B cell (primary cell): ENCODE data around the gene ELMO3. TPM values are rescaled to one million over a fixed set of nuclear protein-coding genes. Genes with fewer than 3 reads are reported as not detected.

Experiments used
- ATAC-seq: fragments of 200-7000 bp; cut with Tn5 transposase; one replicate; pipeline ENCODE4 v1.10.0; 2021; ENCODE audit warnings: low read depth, mild to moderate bottlenecking, moderate number of reproducible peaks, moderate library complexity
- CTCF ChIA-PET: fragments of 350-600 bp; sonication (Branson Sonifier 250); formaldehyde crosslinking; loops from one replicate; lab custom pipeline; 2021; ENCODE audit warnings: antibody characterized with exemption, inconsistent platforms; lab: Charles Lee
- POLR2A ChIA-PET: fragments of 350-600 bp; sonication (Branson Sonifier 250); formaldehyde crosslinking; loops from one replicate; lab custom pipeline; 2021; ENCODE audit warnings: antibody characterized with exemption; lab: Charles Lee
- DNase-seq: peaks from one replicate; pipeline ENCODE4 v3.0.0; 2013
- H2AFZ ChIP-seq: 2 replicates; pipeline ENCODE4 v1.6.1; 2012; ENCODE audit warnings: mild to moderate bottlenecking, low read depth, low read length; ENCODE audit not compliant: insufficient read depth, poor library complexity, severe bottlenecking
- H3K27ac ChIP-seq, 2 donors: 1 replicate in 1 of 2; 2 replicates in 1 of 2; pipeline ENCODE4 v1.5.1; 2012 to 2013; ENCODE audit warnings: low read length in 2 of 2, mild to moderate bottlenecking in 2 of 2, moderate library complexity in 1 of 2
- H3K27me3 ChIP-seq, 4 experiments: fragments of 200-600 bp in 1 of 4; sonication (generic) in 1 of 4; replicated peaks in 1 of 4; 1 replicate in 2 of 4; 2 replicates in 2 of 4; pipeline versions ENCODE4 v1.6.1 to v1.7.0; 2013 to 2016; ENCODE audit warnings: low read length in 3 of 4, mild to moderate bottlenecking in 2 of 4, mixed read lengths in 1 of 4, moderate library complexity in 1 of 4; ENCODE audit not compliant: insufficient read depth in 4 of 4, control insufficient read depth in 3 of 4; ENCODE audit errors: control extremely low read depth in 1 of 4
- H3K36me3 ChIP-seq, 2 experiments: replicated peaks in 1 of 2; 1 replicate in 1 of 2; 2 replicates in 1 of 2; pipeline versions ENCODE4 v1.6.1 to v1.7.1; 2013; ENCODE audit warnings: low read length in 1 of 2; ENCODE audit not compliant: insufficient read depth in 2 of 2, control insufficient read depth in 1 of 2; ENCODE audit errors: control extremely low read depth in 1 of 2, extremely low read depth in 1 of 2
- H3K4me1 ChIP-seq, 2 donors: fragments of 200-600 bp in 1 of 2; sonication (generic) in 1 of 2; 1 replicate in 1 of 2; 2 replicates in 1 of 2; pipeline versions ENCODE4 v1.5.1 to v1.6.1; 2013 to 2017; ENCODE audit warnings: low read length in 2 of 2; ENCODE audit not compliant: control insufficient read depth in 2 of 2, insufficient read depth in 2 of 2
- H3K4me2 ChIP-seq: replicated peaks from 2 replicates; pipeline ENCODE3; 2012; ENCODE audit warnings: mild to moderate bottlenecking, low read depth, low read length; ENCODE audit not compliant: poor library complexity, severe bottlenecking
- H3K4me3 ChIP-seq, 5 experiments: fragments of 200-600 bp in 1 of 5; sonication (generic) in 1 of 5; 1 replicate in 3 of 5; 2 replicates in 2 of 5; pipeline versions ENCODE4 v1.5.1 to v1.7.0; 2011 to 2016; ENCODE audit warnings: low read length in 4 of 5, mild to moderate bottlenecking in 4 of 5, low read depth in 2 of 5, control low read depth in 1 of 5, moderate library complexity in 1 of 5; ENCODE audit not compliant: insufficient read depth in 1 of 5; ENCODE audit errors: control extremely low read depth in 1 of 5, extremely low read depth in 1 of 5
- H3K79me2 ChIP-seq: fragments of 200-600 bp; sonication (generic); one replicate; pipeline ENCODE4 v1.6.0; 2016; ENCODE audit warnings: low read length; ENCODE audit not compliant: control insufficient read depth, insufficient read depth
- H3K9ac ChIP-seq: fragments of 200-600 bp; sonication (generic); 2 replicates; pipeline ENCODE4 v1.6.1; 2017; ENCODE audit warnings: mild to moderate bottlenecking, low read length, moderate library complexity
- H3K9me3 ChIP-seq, 3 donors: one replicate each; pipeline versions ENCODE4 v1.6.1 to v1.7.1; 2013; ENCODE audit warnings: low read length in 2 of 3; ENCODE audit not compliant: control insufficient read depth in 2 of 3, insufficient read depth in 1 of 3; ENCODE audit errors: control extremely low read depth in 1 of 3
- H4K20me1 ChIP-seq: 2 replicates; pipeline ENCODE4 v1.6.0; 2012; ENCODE audit warnings: mild to moderate bottlenecking, low read length; ENCODE audit not compliant: insufficient read depth, control insufficient read depth, poor library complexity, severe bottlenecking
- H3K27ac Mint-ChIP-seq: one replicate; pipeline ENCODE4 v1.8.0; 2021; ENCODE audit warnings: mixed read lengths
- H3K27me3 Mint-ChIP-seq: one replicate; pipeline ENCODE4 v1.8.0; 2021; ENCODE audit warnings: mixed read lengths
- H3K4me1 Mint-ChIP-seq: one replicate; pipeline ENCODE4 v1.8.0; 2021; ENCODE audit warnings: mixed read lengths
- H3K4me3 Mint-ChIP-seq: one replicate; pipeline ENCODE4 v1.8.0; 2021; ENCODE audit warnings: mixed read lengths
- H3K9me3 Mint-ChIP-seq: one replicate; pipeline ENCODE4 v1.8.0; 2022; ENCODE audit warnings: mixed read lengths; ENCODE audit not compliant: insufficient read depth
- EZH2 ChIP-seq: IDR thresholded peaks from 2 replicates; pipeline ENCODE4 v1.6.1; 2012; ENCODE audit warnings: borderline replicate concordance, low read depth, mild to moderate bottlenecking, moderate library complexity, low read length; ENCODE audit not compliant: insufficient read depth, poor library complexity, severe bottlenecking
- WGBS: methylation state at CpG from one replicate; pipeline ENCODE4 v1.1.5; 2013; ENCODE audit warnings: missing lambda C conversion rate; ENCODE audit not compliant: insufficient coverage; 5-methylcytosine and 5-hydroxymethylcytosine counted together
- intact Hi-C: fragments of 100-400 bp; cut with micrococcal nuclease; formaldehyde crosslinking; loops from one replicate; pipeline ENCODE4 v1.10.0; 2022
- polyA plus RNA-seq: library from polyadenylated mRNA; depleted of rRNA; stranded (reverse); fragments of >200 nt; gene quantifications from 2 replicates; pipeline ENCODE4 v1.2.3, GENCODE V29; 2012
- total RNA-seq, 2 donors: library from RNA; stranded (reverse); fragments of 120-200 nt in 1 of 2; gene quantifications; 1 replicate in 1 of 2; 2 replicates in 1 of 2; pipeline versions ENCODE4 v1.2.3 to v1.2.4, GENCODE V29; 2013 to 2022
- TF ChIP-seq, protein P1 (sequence below): fragments of 200-600 bp; IDR thresholded peaks from one replicate; pipeline ENCODE4 v1.8.0; 2022; ENCODE audit warnings: antibody characterized with exemption, mild to moderate bottlenecking

The ELMO3 gene
- total and polyA plus RNA-seq, 2 donors (not counting 1 experiment from before 2014, with no cell fraction given): 9.1 to 9.6 TPM

DNA sequence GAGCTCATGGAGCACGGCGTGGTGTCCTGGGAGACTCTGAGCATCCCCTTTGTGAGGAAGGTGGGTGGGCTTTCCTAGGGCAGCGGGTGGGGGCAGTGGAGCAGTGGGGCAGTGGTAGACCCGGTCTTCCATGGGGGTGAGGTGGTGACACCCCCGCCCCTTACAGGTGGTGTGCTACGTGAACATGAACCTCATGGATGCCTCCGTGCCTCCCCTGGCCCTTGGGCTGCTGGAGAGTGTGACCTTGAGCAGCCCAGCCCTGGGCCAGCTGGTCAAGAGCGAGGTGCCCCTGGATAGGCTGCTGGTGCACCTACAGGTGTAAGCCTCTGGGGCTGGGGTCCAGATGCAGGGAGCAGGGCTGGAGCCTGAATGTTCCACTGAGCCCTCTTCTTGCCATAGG, 1.6 kb downstream of the ELMO3 start:
- POLR2A ChIA-PET: no interaction called here
- no peak overlapping the region for H3K27ac ChIP-seq
- ATAC-seq (no peak), DNase-seq (no peak)
- Mint-ChIP-seq H3K4me1 (peaks cover 15% of the 10 kb centered on the region), H3K27me3 (no peaks in the 10 kb centered on the region), H3K27ac (no peak overlapping the region), H3K4me3 (no peak overlapping the region), H3K9me3 (no peaks in the 10 kb centered on the region)
- peaks cover 27% of the 10 kb centered on the region for H4K20me1 ChIP-seq
- H3K79me2 ChIP-seq: peaks cover 7% of the 10 kb centered on the region
- no peaks in the 10 kb centered on the region for H3K9me3 ChIP-seq
- intact Hi-C loops: no loop called here
- H3K4me3 ChIP-seq: no peak overlapping the region
- TF ChIP-seq EZH2: no peak
- TF ChIP-seq, protein P1, sequence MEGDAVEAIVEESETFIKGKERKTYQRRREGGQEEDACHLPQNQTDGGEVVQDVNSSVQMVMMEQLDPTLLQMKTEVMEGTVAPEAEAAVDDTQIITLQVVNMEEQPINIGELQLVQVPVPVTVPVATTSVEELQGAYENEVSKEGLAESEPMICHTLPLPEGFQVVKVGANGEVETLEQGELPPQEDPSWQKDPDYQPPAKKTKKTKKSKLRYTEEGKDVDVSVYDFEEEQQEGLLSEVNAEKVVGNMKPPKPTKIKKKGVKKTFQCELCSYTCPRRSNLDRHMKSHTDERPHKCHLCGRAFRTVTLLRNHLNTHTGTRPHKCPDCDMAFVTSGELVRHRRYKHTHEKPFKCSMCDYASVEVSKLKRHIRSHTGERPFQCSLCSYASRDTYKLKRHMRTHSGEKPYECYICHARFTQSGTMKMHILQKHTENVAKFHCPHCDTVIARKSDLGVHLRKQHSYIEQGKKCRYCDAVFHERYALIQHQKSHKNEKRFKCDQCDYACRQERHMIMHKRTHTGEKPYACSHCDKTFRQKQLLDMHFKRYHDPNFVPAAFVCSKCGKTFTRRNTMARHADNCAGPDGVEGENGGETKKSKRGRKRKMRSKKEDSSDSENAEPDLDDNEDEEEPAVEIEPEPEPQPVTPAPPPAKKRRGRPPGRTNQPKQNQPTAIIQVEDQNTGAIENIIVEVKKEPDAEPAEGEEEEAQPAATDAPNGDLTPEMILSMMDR: no peak
- H3K9ac ChIP-seq: no peak overlapping the region
- no peaks in the 10 kb centered on the region for H3K27me3 ChIP-seq
- WGBS: 100% methylated on average over 8 of the region's 8 CpGs
- H3K4me2 ChIP-seq: no peak overlapping the region
- H3K36me3 ChIP-seq: peaks cover 0 to 56% of the 10 kb centered on the region in 2 experiments
- CTCF ChIA-PET: no interaction called here
- H3K4me1 ChIP-seq: no peaks in the 10 kb centered on the region
- H2AFZ ChIP-seq: no peak overlapping the region

DNA sequence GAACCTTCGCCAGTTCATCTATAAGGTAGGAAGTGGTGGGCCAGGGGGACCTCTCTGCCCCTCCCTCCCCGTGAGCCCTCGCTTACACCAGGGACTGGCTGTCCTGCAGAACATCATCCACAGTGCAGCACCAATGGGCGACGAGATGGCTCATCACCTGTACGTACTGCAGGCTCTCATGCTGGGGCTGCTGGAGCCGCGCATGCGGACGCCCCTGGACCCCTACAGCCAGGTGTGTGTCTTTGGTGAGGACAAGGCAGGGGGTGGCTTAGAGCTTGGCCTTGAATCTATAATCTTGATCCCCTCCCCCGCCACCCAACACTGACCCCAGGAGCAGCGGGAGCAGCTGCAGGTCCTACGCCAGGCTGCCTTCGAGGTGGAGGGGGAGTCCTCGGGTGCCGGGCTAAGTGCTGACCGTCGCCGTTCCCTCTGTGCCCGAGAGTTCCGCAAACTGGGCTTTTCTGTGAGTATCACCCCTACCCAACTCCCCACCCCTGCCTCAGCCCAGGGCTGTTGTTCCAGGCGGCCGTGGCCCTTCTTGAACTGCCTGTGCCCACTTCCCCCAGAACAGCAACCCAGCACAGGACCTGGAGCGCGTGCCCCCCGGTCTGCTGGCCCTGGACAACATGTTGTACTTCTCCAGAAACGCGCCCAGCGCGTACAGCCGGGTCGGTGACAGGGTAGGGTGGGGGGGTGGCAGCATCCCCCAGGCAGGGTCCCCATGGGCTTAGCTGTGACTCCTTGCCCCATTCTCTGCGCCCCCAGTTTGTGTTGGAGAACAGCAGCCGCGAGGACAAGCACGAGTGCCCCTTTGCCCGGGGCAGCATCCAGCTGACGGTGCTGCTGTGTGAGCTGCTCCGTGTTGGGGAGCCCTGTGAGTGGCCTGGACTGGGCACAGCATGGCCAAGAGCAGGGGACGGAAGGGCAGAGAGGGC, 2.7 kb downstream of the ELMO3 start:
- Histone ChIP-seq H2AFZ (no peak overlapping the region), H3K36me3 (peaks cover 0 to 45% of the 10 kb centered on the region in 2 experiments), H3K9ac (no peak overlapping the region), H3K27me3 (no peaks in the 10 kb centered on the region), H3K4me1 (no peaks in the 10 kb centered on the region), H3K4me3 (no peak overlapping the region), H3K79me2 (peaks cover 1% of the 10 kb centered on the region), H3K27ac (no peak overlapping the region), H3K9me3 (no peaks in the 10 kb centered on the region), H4K20me1 (peaks cover 19% of the 10 kb centered on the region), H3K4me2 (no peak overlapping the region)
- ChIA-PET CTCF (no interaction called here), POLR2A (interaction anchor here (0.7 kb wide), 1 partner anchor 204 kb away, joined by 7 read pairs; no protein-coding TSS in a partner anchor)
- Mint-ChIP-seq H3K9me3 (no peaks in the 10 kb centered on the region), H3K27ac (no peak overlapping the region), H3K4me1 (peaks cover 7% of the 10 kb centered on the region), H3K4me3 (no peak overlapping the region), H3K27me3 (no peaks in the 10 kb centered on the region)
- WGBS: 98% methylated on average over 32 of the region's 40 CpGs
- TF ChIP-seq, protein P1: no peak
- TF ChIP-seq EZH2: no peak
- no peak for ATAC-seq
- intact Hi-C loops: no loop called here
- no peak for DNase-seq
